ENCODE data around the gene CCDC12.

- TF ChIP-seq, protein P1, sequence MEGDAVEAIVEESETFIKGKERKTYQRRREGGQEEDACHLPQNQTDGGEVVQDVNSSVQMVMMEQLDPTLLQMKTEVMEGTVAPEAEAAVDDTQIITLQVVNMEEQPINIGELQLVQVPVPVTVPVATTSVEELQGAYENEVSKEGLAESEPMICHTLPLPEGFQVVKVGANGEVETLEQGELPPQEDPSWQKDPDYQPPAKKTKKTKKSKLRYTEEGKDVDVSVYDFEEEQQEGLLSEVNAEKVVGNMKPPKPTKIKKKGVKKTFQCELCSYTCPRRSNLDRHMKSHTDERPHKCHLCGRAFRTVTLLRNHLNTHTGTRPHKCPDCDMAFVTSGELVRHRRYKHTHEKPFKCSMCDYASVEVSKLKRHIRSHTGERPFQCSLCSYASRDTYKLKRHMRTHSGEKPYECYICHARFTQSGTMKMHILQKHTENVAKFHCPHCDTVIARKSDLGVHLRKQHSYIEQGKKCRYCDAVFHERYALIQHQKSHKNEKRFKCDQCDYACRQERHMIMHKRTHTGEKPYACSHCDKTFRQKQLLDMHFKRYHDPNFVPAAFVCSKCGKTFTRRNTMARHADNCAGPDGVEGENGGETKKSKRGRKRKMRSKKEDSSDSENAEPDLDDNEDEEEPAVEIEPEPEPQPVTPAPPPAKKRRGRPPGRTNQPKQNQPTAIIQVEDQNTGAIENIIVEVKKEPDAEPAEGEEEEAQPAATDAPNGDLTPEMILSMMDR (IDR thresholded peaks at IDR 0.05), result no peak
- no peak for TF ChIP-seq POLR2A (IDR thresholded peaks at IDR 0.05)
Measured at GRCh38 chr3:46926447-46926846, 50.1 kb downstream of the CCDC12 start.

All from thyroid gland (tissue), 4 donors.